CD4-positive, alpha-beta T cell treated with Interleukin-10 for 1 hour (primary cell): Measurements from ENCODE around the gene EXOC3L4.

ENCODE experiments used
- DNase-seq: peaks from one replicate; pipeline ENCODE4 v3.0.0-alpha.2; 2020

The EXOC3L4 gene

GRCh38 chr14:103093856-103094405 lies 594 bp upstream of the EXOC3L4 start:
- no peak for DNase-seq

- DNase-seq: no peak
Measured at GRCh38 chr14:103095210-103095778, 769 bp downstream of the EXOC3L4 start.

- no peak for DNase-seq
Measured at GRCh38 chr14:103096387-103096786, 1.9 kb downstream of the EXOC3L4 start.

- DNase-seq: no peak
Measured at GRCh38 chr14:103097244-103097993, 2.9 kb downstream of the EXOC3L4 start.

- DNase-seq: no peak
Measured at GRCh38 chr14:103097994-103098957, 3.8 kb downstream of the EXOC3L4 start.

GRCh38 chr14:103099081-103099732 lies 4.7 kb downstream of the EXOC3L4 start:
- DNase-seq: no peak

GRCh38 chr14:103099733-103100280 lies 5.3 kb downstream of the EXOC3L4 start:
- no peak for DNase-seq

- no peak for DNase-seq
Measured at GRCh38 chr14:103100281-103101121, 6.0 kb downstream of the EXOC3L4 start.

GRCh38 chr14:103101257-103101962 lies 6.9 kb downstream of the EXOC3L4 start:
- DNase-seq: no peak

- no peak for DNase-seq
Measured at GRCh38 chr14:103101963-103102688, 7.6 kb downstream of the EXOC3L4 start.

- no peak for DNase-seq
Measured at GRCh38 chr14:103102689-103103260, 8.2 kb downstream of the EXOC3L4 start.

- DNase-seq: no peak
Measured at GRCh38 chr14:103103461-103104388, 9.2 kb downstream of the EXOC3L4 start.

- DNase-seq: no peak
Measured at GRCh38 chr14:103104389-103104653, 9.8 kb downstream of the EXOC3L4 start.

GRCh38 chr14:103104654-103105452 lies 10.3 kb downstream of the EXOC3L4 start:
- DNase-seq: peak; percentile 73

- DNase-seq: peak; percentile 19
Measured at GRCh38 chr14:103105580-103106150, 11.1 kb downstream of the EXOC3L4 start.

GRCh38 chr14:103107455-103107854 lies 12.9 kb downstream of the EXOC3L4 start:
- no peak for DNase-seq

GRCh38 chr14:103107941-103108748 lies 13.6 kb downstream of the EXOC3L4 start:
- no peak for DNase-seq
